Sigmoid colon (tissue), 4 donors: ENCODE data around the gene DEFB123.

Source experiments
- CTCF ChIP-seq, 4 experiments: fragments of 450-650 bp in 3 of 4; fragments of 200-600 bp in 1 of 4; IDR thresholded peaks; one replicate each; pipeline ENCODE4 v1.5.1; 2016 to 2019; ENCODE audit warnings: antibody characterized with exemption in 4 of 4, mild to moderate bottlenecking in 3 of 4, moderate library complexity in 2 of 4
- POLR2A ChIP-seq, 2 donors: fragments of 450-650 bp; IDR thresholded peaks; one replicate each; pipeline ENCODE4 v1.6.1; 2016; ENCODE audit warnings: antibody characterized with exemption in 2 of 2, mild to moderate bottlenecking in 2 of 2, moderate library complexity in 2 of 2
- POLR2AphosphoS5 ChIP-seq, 4 donors: sonication (generic); formaldehyde crosslinking; IDR thresholded peaks; one replicate each; pipeline ENCODE4 v1.6.1; 2017; ENCODE audit warnings: antibody characterized with exemption in 4 of 4

- TF ChIP-seq CTCF (IDR thresholded peaks at IDR 0.05) (no peak), POLR2AphosphoS5 (IDR thresholded peaks at IDR 0.05) (no peak), POLR2A (IDR thresholded peaks at IDR 0.05) (no peak)
These were observed 22.1 kb upstream of the DEFB123 start for GRCh38 chr20:31418307-31418706.
